ENCODE results near the gene SFMBT2.

- TF ChIP-seq CTCF (conservative IDR thresholded peaks at IDR 0.05; ENCODE audit: low read depth, low read length) (no peak), USF2 (IDR thresholded peaks at IDR 0.05; ENCODE audit: low read depth, low read length) (no peak), SMC3 (IDR thresholded peaks at IDR 0.05; ENCODE audit: low read depth, low read length) (no peak), POLR2A (IDR thresholded peaks at IDR 0.05; ENCODE audit: low read depth, low read length) (no peak), RAD21 (IDR thresholded peaks at IDR 0.05; ENCODE audit: low read length) (no peak), CHD1 (IDR thresholded peaks at IDR 0.05; ENCODE audit: low read depth, low read length) (no peak), BHLHE40 (IDR thresholded peaks at IDR 0.05; ENCODE audit: low read depth, low read length) (no peak)
These were observed 47.7 kb upstream of the SFMBT2 start for GRCh38 chr10:7458556-7458955.

All from IMR-90 (cell line).